HTR-8/SVneo (cell line): ENCODE results near the gene SUPT16H.
"Not testable (repeated sequence)": the region's sequence is repeated elsewhere in the genome, so short reads cannot be mapped to it uniquely, and the experiment has no call there.

Experiments used
- DNase-seq: peaks from one replicate; pipeline ENCODE4 v3.0.0; 2011; ENCODE audit warnings: low spot score, mixed read lengths; ENCODE audit not compliant: insufficient read length
- FAIRE-seq: peaks from 2 replicates; lab custom pipeline; 2011; peaks lifted over from hg19 to GRCh38; lab: Jason Lieb, UNC

SUPT16H gene

DNA sequence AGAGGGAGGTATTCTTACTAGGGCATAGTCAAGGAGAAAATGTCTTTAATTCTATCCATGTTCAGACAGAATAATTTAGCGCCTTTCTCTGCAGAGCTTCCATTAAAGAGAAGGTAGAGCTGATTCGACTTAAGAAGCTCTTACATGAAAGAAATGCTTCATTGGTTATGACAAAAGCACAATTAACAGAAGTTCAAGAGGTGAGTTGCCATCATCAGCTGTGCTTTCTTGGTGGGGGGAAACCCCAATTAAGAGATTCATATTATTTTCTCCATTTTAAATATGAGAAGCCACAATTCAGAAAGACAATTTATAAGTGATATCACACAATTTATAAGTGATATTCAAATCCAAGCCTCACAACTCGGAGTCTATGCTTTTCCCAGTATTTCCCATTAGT lies 76.2 kb downstream of the SUPT16H start:
- no peak for FAIRE-seq
- no peak for DNase-seq

DNA sequence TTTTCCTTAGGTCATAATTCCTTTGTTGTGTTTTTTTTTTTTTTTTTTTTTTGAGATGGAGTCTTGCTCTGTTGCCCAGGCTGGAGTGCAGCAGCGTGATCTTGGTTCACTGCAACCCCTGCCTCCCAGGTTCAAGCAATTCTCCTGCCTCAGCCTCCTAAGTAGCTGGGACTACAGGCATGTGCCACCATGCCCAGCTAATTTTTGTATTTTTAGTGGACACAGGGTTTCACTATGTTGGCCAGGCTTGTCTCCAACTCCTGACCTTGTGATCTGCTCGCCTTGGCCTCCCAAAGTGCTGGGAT lies 81.0 kb downstream of the SUPT16H start:
- FAIRE-seq, DNase-seq: not testable (repeated sequence)

DNA sequence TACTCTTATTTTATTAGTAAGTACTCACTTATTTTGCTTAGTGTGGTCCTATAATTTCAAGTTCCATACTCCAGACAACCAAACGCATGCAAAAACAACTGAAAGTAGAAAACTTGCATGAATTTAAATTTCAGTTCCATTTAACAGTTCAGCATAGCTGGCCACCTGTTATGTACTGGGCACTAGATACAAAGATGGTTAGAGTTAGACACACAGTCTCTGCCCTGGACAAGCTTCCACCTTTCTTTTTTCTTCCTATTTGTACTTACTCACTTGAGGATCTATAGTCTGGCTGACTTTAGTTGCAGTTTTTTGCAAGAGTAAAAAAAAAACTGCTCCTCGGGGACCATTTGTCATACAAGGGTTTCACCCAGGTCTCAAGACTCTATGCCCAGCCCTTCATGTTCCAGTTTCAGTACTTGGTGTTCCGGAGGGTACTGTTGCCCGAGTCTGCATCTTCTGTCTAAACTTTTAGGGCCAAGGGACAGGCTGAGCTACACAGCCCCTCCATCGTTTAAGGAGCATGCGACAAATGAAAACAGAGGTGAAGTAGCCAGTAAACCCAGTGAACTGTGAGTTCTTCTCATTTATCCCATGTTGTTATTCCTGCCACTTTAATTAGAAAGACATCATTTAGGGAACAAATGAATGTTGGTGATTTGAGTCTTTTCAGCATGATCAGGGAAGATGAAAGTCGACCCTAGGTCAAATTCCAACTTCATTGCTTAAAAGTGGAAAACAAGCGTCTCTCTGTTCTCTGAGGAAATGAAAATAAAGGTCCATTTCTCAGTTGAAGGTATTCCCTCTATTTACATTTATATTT lies 81.6 kb downstream of the SUPT16H start:
- DNase-seq: no peak
- FAIRE-seq: no peak
